H1 (cell line): ENCODE data around the gene KRR1. TPM values are rescaled to one million over a fixed set of nuclear protein-coding genes. Genes with fewer than 3 reads are reported as not detected.

Experiments
- CTCF ChIA-PET: fragments of 300-600 bp; sonication (Branson Sonifier 250); formaldehyde crosslinking; loops from one replicate; lab custom pipeline; 2021; ENCODE audit not compliant: partially characterized antibody; lab: Charles Lee
- POLR2A ChIA-PET: fragments of 300-600 bp; sonication (Branson Sonifier 250); formaldehyde crosslinking; loops from one replicate; lab custom pipeline; 2021; ENCODE audit warnings: inconsistent platforms; ENCODE audit not compliant: partially characterized antibody; lab: Charles Lee
- DNase-seq, 2 experiments: peaks; one replicate each; pipeline versions ENCODE4 v3.0.0 to v3.0.0-alpha.2; 2010 to 2022; ENCODE audit warnings: low spot score in 2 of 2, low read depth in 1 of 2, mixed read lengths in 1 of 2
- FAIRE-seq: peaks from 2 replicates; lab custom pipeline; 2011; peaks lifted over from hg19 to GRCh38; lab: Jason Lieb, UNC
- H2AFZ ChIP-seq: 2 replicates; pipeline ENCODE4 v1.8.1; 2012; ENCODE audit warnings: low read length, inconsistent platforms
- H2AK5ac ChIP-seq: 2 replicates; pipeline ENCODE4 v1.6.1; 2013; ENCODE audit warnings: low read depth, low read length
- H2BK120ac ChIP-seq: replicated peaks from 2 replicates; pipeline ENCODE3; 2013; ENCODE audit warnings: low read depth, low read length, inconsistent platforms
- H2BK12ac ChIP-seq: 2 replicates; pipeline ENCODE4 v1.6.1; 2013; ENCODE audit warnings: low read depth, low read length
- H2BK15ac ChIP-seq: 2 replicates; pipeline ENCODE4 v1.6.1; 2013; ENCODE audit warnings: low read length
- H2BK20ac ChIP-seq: 2 replicates; pipeline ENCODE4 v1.6.1; 2013; ENCODE audit warnings: low read length
- H2BK5ac ChIP-seq: 2 replicates; pipeline ENCODE4 v1.6.1; 2013; ENCODE audit warnings: low read depth, low read length
- H3K14ac ChIP-seq: 2 replicates; pipeline ENCODE4 v1.6.1; 2013; ENCODE audit warnings: inconsistent platforms; ENCODE audit not compliant: insufficient read length
- H3K18ac ChIP-seq: 2 replicates; pipeline ENCODE4 v1.6.1; 2013; ENCODE audit warnings: low read length; ENCODE audit errors: extremely low read depth
- H3K23ac ChIP-seq: 2 replicates; pipeline ENCODE4 v1.6.1; 2013; ENCODE audit warnings: inconsistent platforms; ENCODE audit not compliant: insufficient read length
- H3K23me2 ChIP-seq: 2 replicates; pipeline ENCODE4 v1.6.1; 2013; ENCODE audit warnings: low read depth, low read length
- H3K27ac ChIP-seq: 2 replicates; pipeline ENCODE4 v1.6.1; 2011; ENCODE audit warnings: low read depth, low read length, inconsistent platforms
- H3K27me3 ChIP-seq, 4 experiments: replicated peaks in 1 of 4; 1 replicate in 1 of 4; 2 replicates in 3 of 4; pipeline versions ENCODE4 v1.6.1 to v1.8.1; 2011 to 2013; ENCODE audit warnings: low read length in 3 of 4, mild to moderate bottlenecking in 3 of 4, inconsistent platforms in 2 of 4, mixed read lengths in 2 of 4, moderate library complexity in 1 of 4; ENCODE audit not compliant: control insufficient read depth in 3 of 4, insufficient read depth in 3 of 4; ENCODE audit errors: extremely low read depth in 1 of 4
- H3K36me3 ChIP-seq, 4 experiments: 2 replicates each; pipeline versions ENCODE4 v1.6.1 to v1.8.1; 2011 to 2013; ENCODE audit warnings: mild to moderate bottlenecking in 4 of 4, low read length in 3 of 4, moderate library complexity in 2 of 4, control low read depth in 1 of 4, inconsistent platforms in 1 of 4; ENCODE audit not compliant: insufficient read depth in 4 of 4, control insufficient read depth in 2 of 4
- H3K4ac ChIP-seq: replicated peaks from 2 replicates; pipeline ENCODE3; 2013; ENCODE audit warnings: low read length, low read depth, mixed read lengths, inconsistent platforms; ENCODE audit not compliant: insufficient read length
- H3K4me1 ChIP-seq, 4 experiments: replicated peaks in 1 of 4; 1 replicate in 1 of 4; 2 replicates in 3 of 4; pipeline versions ENCODE4 v1.6.1 to v1.8.1; 2011 to 2013; ENCODE audit warnings: low read length in 3 of 4, inconsistent platforms in 2 of 4, mixed read lengths in 1 of 4; ENCODE audit not compliant: insufficient read depth in 4 of 4, control insufficient read depth in 3 of 4
- H3K4me2 ChIP-seq, 2 experiments: 2 replicates each; pipeline versions ENCODE4 v1.6.1 to v1.8.1; 2011 to 2013; ENCODE audit warnings: low read depth in 2 of 2, low read length in 2 of 2, control low read depth in 1 of 2, inconsistent platforms in 1 of 2, mild to moderate bottlenecking in 1 of 2; ENCODE audit not compliant: insufficient read depth in 1 of 2
- H3K4me3 ChIP-seq, 4 experiments: fragments of 200-600, 300-600 bp in 1 of 4; sonication (generic), shearing (Covaris generic), sonication (Bioruptor Twin) in 1 of 4; 2 replicates each; pipeline versions ENCODE4 v1.5.1 to v1.8.1; 2011 to 2016; ENCODE audit warnings: low read length in 4 of 4, low read depth in 3 of 4, control low read depth in 2 of 4, inconsistent platforms in 2 of 4, mild to moderate bottlenecking in 2 of 4, mixed read lengths in 1 of 4, moderate library complexity in 1 of 4; ENCODE audit not compliant: insufficient read depth in 2 of 4; ENCODE audit errors: extremely low read depth in 1 of 4
- H3K56ac ChIP-seq: replicated peaks from 2 replicates; pipeline ENCODE3; 2013; ENCODE audit warnings: low read depth, mild to moderate bottlenecking, mixed read lengths, low read length, inconsistent platforms; ENCODE audit not compliant: insufficient read length
- H3K79me1 ChIP-seq: 2 replicates; pipeline ENCODE4 v1.6.1; 2013; ENCODE audit warnings: low read depth, low read length, control low read depth
- H3K79me2 ChIP-seq, 2 experiments: 2 replicates each; pipeline versions ENCODE4 v1.6.1 to v1.8.1; 2012 to 2013; ENCODE audit warnings: low read length in 2 of 2, mild to moderate bottlenecking in 2 of 2, inconsistent platforms in 1 of 2; ENCODE audit not compliant: insufficient read depth in 2 of 2, control insufficient read depth in 1 of 2
- H3K9ac ChIP-seq, 4 experiments: replicated peaks in 1 of 4; 1 replicate in 1 of 4; 2 replicates in 3 of 4; pipeline versions ENCODE4 v1.6.1 to v1.8.1; 2011 to 2013; ENCODE audit warnings: low read depth in 3 of 4, low read length in 3 of 4, control low read depth in 2 of 4, mild to moderate bottlenecking in 2 of 4, moderate library complexity in 2 of 4, inconsistent platforms in 1 of 4; ENCODE audit errors: extremely low read depth in 1 of 4
- H3K9me3 ChIP-seq, 2 experiments: 2 replicates each; pipeline versions ENCODE4 v1.6.1 to v1.8.1; 2012 to 2013; ENCODE audit warnings: mild to moderate bottlenecking in 2 of 2, moderate library complexity in 2 of 2, control low read depth in 1 of 2, inconsistent platforms in 1 of 2, low read depth in 1 of 2, low read length in 1 of 2, mixed read lengths in 1 of 2; ENCODE audit not compliant: insufficient read depth in 2 of 2
- H4K20me1 ChIP-seq, 2 experiments: replicated peaks in 1 of 2; 2 replicates each; pipeline versions ENCODE3 to v1.8.1; 2011 to 2013; ENCODE audit warnings: inconsistent platforms in 2 of 2, low read length in 2 of 2, mild to moderate bottlenecking in 1 of 2; ENCODE audit not compliant: insufficient read depth in 2 of 2, control insufficient read depth in 1 of 2
- H4K5ac ChIP-seq: 2 replicates; pipeline ENCODE4 v1.6.1; 2013; ENCODE audit warnings: low read length, low read depth, mixed read lengths, inconsistent platforms; ENCODE audit not compliant: insufficient read length
- H4K8ac ChIP-seq: 2 replicates; pipeline ENCODE4 v1.8.0; 2013; ENCODE audit warnings: mild to moderate bottlenecking, moderate library complexity, low read length, inconsistent platforms; ENCODE audit not compliant: insufficient read depth; ENCODE audit errors: extremely low read depth
- H4K91ac ChIP-seq: replicated peaks from 2 replicates; pipeline ENCODE3; 2013; ENCODE audit warnings: low read length, mixed read lengths, inconsistent platforms; ENCODE audit not compliant: insufficient read length
- CHD2 ChIP-seq: IDR thresholded peaks from 2 replicates; pipeline ENCODE4 v1.6.1; 2012; ENCODE audit warnings: low read length, improper control_type of control experiment
- EGR1 ChIP-seq: IDR thresholded peaks from 2 replicates; pipeline ENCODE4 v1.6.1; 2011; ENCODE audit warnings: low read depth, low read length, borderline replicate concordance
- POLR2A ChIP-seq, 2 experiments: IDR thresholded peaks; 1 replicate in 1 of 2; 2 replicates in 1 of 2; pipeline ENCODE4 v1.6.1; 2011; ENCODE audit warnings: low read depth in 2 of 2, low read length in 2 of 2, mild to moderate bottlenecking in 2 of 2; ENCODE audit errors: control extremely low read depth in 1 of 2
- RNF2 ChIP-seq: fragments of 200-900, 300-1000 bp; sonication (generic); IDR thresholded peaks from 2 replicates; pipeline ENCODE4 v1.7.1; 2016; ENCODE audit warnings: borderline replicate concordance, low read depth, mild to moderate bottlenecking, antibody characterized with exemption, low read length; ENCODE audit not compliant: poor library complexity, severe bottlenecking; ENCODE audit errors: missing control alignments
- YY1 ChIP-seq: IDR thresholded peaks from 2 replicates; pipeline ENCODE4 v1.6.1; 2011; ENCODE audit warnings: low read depth, mild to moderate bottlenecking, low read length
- ZNF274 ChIP-seq: IDR thresholded peaks from 2 replicates; pipeline ENCODE4 v1.7.0; 2012; ENCODE audit warnings: low read length, borderline replicate concordance; ENCODE audit errors: extremely low read depth
- WGBS, 2 experiments: shearing (Covaris generic) in 1 of 2; methylation state at CpG; one replicate each; pipeline versions ENCODE4 v1.1.6 to v1.1.7; 2013 to 2015; ENCODE audit warnings: low lambda C conversion rate in 2 of 2, mixed read lengths in 2 of 2, inconsistent platforms in 1 of 2, low coverage in 1 of 2, missing lambda C conversion rate in 1 of 2; ENCODE audit not compliant: insufficient replicate concordance in 2 of 2, insufficient coverage in 1 of 2, insufficient read length in 1 of 2; ENCODE audit errors: extremely low coverage in 1 of 2, missing lambda C conversion rate in 1 of 2; 5-methylcytosine and 5-hydroxymethylcytosine counted together
- polyA plus RNA-seq, 7 experiments: library from polyadenylated mRNA; depleted of rRNA in 3 of 7; stranded (reverse) in 5 of 7; unstranded in 2 of 7; fragments of >200 nt in 5 of 7; fragments of 200-250 nt in 2 of 7; gene quantifications; 1 replicate in 5 of 7; 2 replicates in 1 of 7; 4 replicates in 1 of 7; pipeline versions ENCODE4 v1.2.1 to v1.2.3, GENCODE V29; 2011 to 2013; ENCODE audit warnings: missing spikeins in 2 of 7, mixed read lengths in 2 of 7
- total RNA-seq: library from RNA; stranded (reverse); fragmentation: NEBNext Ultra II Directional; extraction: Animal tissue kit (Norgen Biotek cat#: 25700); gene quantifications from 2 replicates; pipeline ENCODE4 v1.2.1, GENCODE V29; 2021

The KRR1 gene
- total and polyA plus RNA-seq, 2 of the 8 experiments (the other 6 are each of a cell fraction or from before 2014, with no cell fraction given) = 6.1 to 80.1 TPM

- H3K23me2 ChIP-seq = no peaks in the 10 kb centered on the region
- H4K8ac ChIP-seq = no peak overlapping the region
- no peaks in the 10 kb centered on the region for H3K9me3 ChIP-seq
- no peak overlapping the region for H2AK5ac ChIP-seq
- H3K4me1 ChIP-seq = no peaks in the 10 kb centered on the region
- no peaks in the 10 kb centered on the region for H3K27me3 ChIP-seq
- no peak overlapping the region for H3K14ac ChIP-seq
- DNase-seq (no peak), FAIRE-seq (no peak)
- no peak overlapping the region for H2BK15ac ChIP-seq
- no peak overlapping the region for H4K5ac ChIP-seq
- H3K4ac ChIP-seq = no peak overlapping the region
- no peak overlapping the region for H3K4me3 ChIP-seq
- ChIA-PET POLR2A (interaction anchor here (1.8 kb wide), 1 partner anchor 8 kb away, joined by 8 read pairs; the partner anchor contains the start of gene KRR1), CTCF (interaction anchor here (5.2 kb wide), 1 partner anchor 19 kb away, joined by 40 read pairs; no protein-coding TSS in a partner anchor)
- no peak overlapping the region for H2AFZ ChIP-seq
- H4K20me1 ChIP-seq = peaks cover 2% of the 10 kb centered on the region in 2 experiments
- H2BK5ac ChIP-seq = no peak overlapping the region
- H3K9ac ChIP-seq = no peak overlapping the region
- no peak overlapping the region for H3K27ac ChIP-seq
- no peak overlapping the region for H3K56ac ChIP-seq
- H2BK20ac ChIP-seq = no peak overlapping the region
- no peak overlapping the region for H2BK120ac ChIP-seq
- WGBS, 2 experiments = 51% methylated on average over 3 of the region's 3 CpGs; no CpG with 5 or more reads in 1 of the 2 experiments
- H3K36me3 ChIP-seq = peaks cover 17 to 82% (median 34%) of the 10 kb centered on the region in 4 experiments
- no peak overlapping the region for H2BK12ac ChIP-seq
- no peak overlapping the region for H3K4me2 ChIP-seq
- H4K91ac ChIP-seq = no peak overlapping the region
- no peak overlapping the region for H3K18ac ChIP-seq
- peaks cover 0 to 20% of the 10 kb centered on the region in 2 experiments; a peak in 2 of 4 replicates for H3K79me2 ChIP-seq
- no peaks in the 10 kb centered on the region for H3K79me1 ChIP-seq
- no peak for TF ChIP-seq RNF2
- no peak for TF ChIP-seq ZNF274
- TF ChIP-seq POLR2A (IDR thresholded peaks at IDR 0.05; ENCODE audit: control extremely low read depth in 1 of 2, low read depth in 2 of 2, low read length in 2 of 2) = no peak
- no peak for TF ChIP-seq EGR1
- no peak for TF ChIP-seq CHD2
- no peak for TF ChIP-seq YY1
- H3K23ac ChIP-seq = no peak overlapping the region
These were observed 8.0 kb downstream of the KRR1 start for GRCh38 chr12:75503459-75503858.
